ENCODE measurements around the gene BLTP3A.
"Not testable (repeated sequence)": the region's sequence is repeated elsewhere in the genome, so short reads cannot be mapped to it uniquely, and the experiment has no call there.

BLTP3A gene

GRCh38 chr6:34792605-34793500, 970 bp downstream of the BLTP3A start:
- peak; percentile 76 for DNase-seq (ENCODE audit: low read depth)

GRCh38 chr6:34793877-34794276, 2.0 kb downstream of the BLTP3A start:
- DNase-seq (ENCODE audit: low read depth): no peak

- DNase-seq (ENCODE audit: low read depth): peak; percentile 61
Measured at GRCh38 chr6:34795836-34796425, 4.0 kb downstream of the BLTP3A start.

GRCh38 chr6:34798057-34798456, 6.2 kb downstream of the BLTP3A start:
- no peak for DNase-seq (ENCODE audit: low read depth)

- no peak for DNase-seq (ENCODE audit: low read depth)
Measured at GRCh38 chr6:34799547-34799946, 7.7 kb downstream of the BLTP3A start.

- no peak for DNase-seq (ENCODE audit: low read depth)
Measured at GRCh38 chr6:34804543-34804942, 12.7 kb downstream of the BLTP3A start.

- DNase-seq (ENCODE audit: low read depth): not testable (repeated sequence)
Measured at GRCh38 chr6:34805074-34805473, 13.2 kb downstream of the BLTP3A start.

- DNase-seq (ENCODE audit: low read depth): no peak
Measured at GRCh38 chr6:34806738-34807453, 15.0 kb downstream of the BLTP3A start.

GRCh38 chr6:34808473-34808872, 16.6 kb downstream of the BLTP3A start:
- DNase-seq (ENCODE audit: low read depth): not testable (repeated sequence)

- not testable (repeated sequence) for DNase-seq (ENCODE audit: low read depth)
Measured at GRCh38 chr6:34809419-34809818, 17.5 kb downstream of the BLTP3A start.

GRCh38 chr6:34810017-34810882, 18.4 kb downstream of the BLTP3A start:
- no peak for DNase-seq (ENCODE audit: low read depth)

- DNase-seq (ENCODE audit: low read depth): no peak
Measured at GRCh38 chr6:34810936-34811632, 19.2 kb downstream of the BLTP3A start.

- no peak for DNase-seq (ENCODE audit: low read depth)
Measured at GRCh38 chr6:34813028-34813713, 21.3 kb downstream of the BLTP3A start.

GRCh38 chr6:34816635-34817301, 24.9 kb downstream of the BLTP3A start:
- DNase-seq (ENCODE audit: low read depth): no peak

GRCh38 chr6:34817446-34817845, 25.6 kb downstream of the BLTP3A start:
- DNase-seq (ENCODE audit: low read depth): no peak

- DNase-seq (ENCODE audit: low read depth): not testable (repeated sequence)
Measured at GRCh38 chr6:34818872-34819570, 27.1 kb downstream of the BLTP3A start.

GRCh38 chr6:34819571-34820480, 27.9 kb downstream of the BLTP3A start:
- no peak for DNase-seq (ENCODE audit: low read depth)

GRCh38 chr6:34829137-34829536, 37.3 kb downstream of the BLTP3A start:
- no peak for DNase-seq (ENCODE audit: low read depth)
